Hematopoietic multipotent progenitor cell treated with erythropoietin and hydrocortisone succinate and interleukin-3 and kit ligand, for 15 days (in vitro differentiated cells): ENCODE results near the gene WDR93.

ENCODE experiments used
- DNase-seq: peaks from one replicate; pipeline ENCODE4 v3.0.0-alpha.2; 2015; ENCODE audit warnings: low spot score

WDR93 gene

GRCh38 chr15:89749526-89749925 is 58.9 kb downstream of the WDR93 start:
- DNase-seq, result no peak

GRCh38 chr15:89749951-89750559 is 59.4 kb downstream of the WDR93 start:
- no peak for DNase-seq

GRCh38 chr15:89750560-89751542 is 60.2 kb downstream of the WDR93 start, which contains the start of gene MESP1:
TSS of gene MESP1 (minus strand) at chr15:89751249. CDS start at chr15:89751231, 18 bp downstream.
- peak; percentile 90 for DNase-seq

GRCh38 chr15:89751748-89752147 is 61.1 kb downstream of the WDR93 start:
- DNase-seq, result no peak

- no peak for DNase-seq
These were observed 63.2 kb downstream of the WDR93 start for GRCh38 chr15:89753855-89754254.

GRCh38 chr15:89754361-89755154 is 63.9 kb downstream of the WDR93 start:
- no peak for DNase-seq

- DNase-seq, result no peak
These were observed 65.1 kb downstream of the WDR93 start for GRCh38 chr15:89755701-89756100.

- no peak for DNase-seq
These were observed 66.3 kb downstream of the WDR93 start for GRCh38 chr15:89756897-89757296.

- DNase-seq, result no peak
These were observed 67.7 kb downstream of the WDR93 start for GRCh38 chr15:89758283-89758682.

GRCh38 chr15:89758981-89759380 is 68.4 kb downstream of the WDR93 start:
- DNase-seq, result no peak

GRCh38 chr15:89759835-89760234 is 69.2 kb downstream of the WDR93 start:
- DNase-seq, result no peak

GRCh38 chr15:89760303-89761008 is 69.8 kb downstream of the WDR93 start:
- DNase-seq, result peak; percentile 72

GRCh38 chr15:89761009-89761831 is 70.6 kb downstream of the WDR93 start:
- DNase-seq, result no peak

GRCh38 chr15:89761929-89762328 is 71.3 kb downstream of the WDR93 start:
- no peak for DNase-seq

- no peak for DNase-seq
These were observed 75.1 kb downstream of the WDR93 start for GRCh38 chr15:89765694-89766093.

GRCh38 chr15:89766357-89767311 is 76.0 kb downstream of the WDR93 start:
- no peak for DNase-seq

- no peak for DNase-seq
These were observed 76.9 kb downstream of the WDR93 start for GRCh38 chr15:89767411-89767915.

- DNase-seq, result no peak
These were observed 77.5 kb downstream of the WDR93 start for GRCh38 chr15:89768071-89768500.

- DNase-seq, result no peak
These were observed 78.8 kb downstream of the WDR93 start for GRCh38 chr15:89769366-89769765.
